Measurements from ENCODE around the gene ATP2B2.
A peak's percentile ranks its signal among the peaks of the same experiment; 100 is the strongest.

Gene ATP2B2

DNA sequence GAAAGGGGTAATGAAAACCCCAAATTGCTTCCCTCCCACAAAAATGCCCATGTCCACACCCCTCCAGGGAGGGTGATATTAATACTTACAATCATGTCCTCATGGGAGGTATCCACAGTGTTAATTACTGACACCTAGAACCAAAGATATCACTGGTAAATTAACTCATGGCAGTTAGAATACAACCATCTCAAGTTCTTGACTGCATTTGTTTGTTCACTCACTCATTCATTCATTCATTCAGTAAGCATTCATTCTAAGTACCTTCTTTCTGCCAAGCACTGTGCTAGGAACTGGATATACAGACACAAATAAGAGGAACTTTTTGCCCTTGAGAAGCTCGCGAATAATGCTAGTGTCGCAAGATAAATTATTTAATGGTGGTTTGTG is 187.4 kb downstream of the ATP2B2 start:
- Histone ChIP-seq H3K4me3 (ENCODE audit: low read length) (no peak overlapping the region), H3K36me3 (ENCODE audit: control insufficient read depth, insufficient read depth, low read length, severe bottlenecking) (peaks cover 60% of the 10 kb centered on the region), H3K27me3 (replicated peaks; ENCODE audit: control insufficient read depth, insufficient read depth, low read length) (no peaks in the 10 kb centered on the region)

GRCh38 chr3:10317311-10317960 is 187.9 kb downstream of the ATP2B2 start:
- no peak overlapping the region for H3K4me3 ChIP-seq (ENCODE audit: low read length)
- peaks cover 26% of the 10 kb centered on the region for H3K4me1 ChIP-seq (ENCODE audit: control insufficient read depth, insufficient read depth, low read length)
- H3K36me3 ChIP-seq (ENCODE audit: control insufficient read depth, insufficient read depth, low read length, severe bottlenecking) = peaks cover 65% of the 10 kb centered on the region
- no peaks in the 10 kb centered on the region for H3K27me3 ChIP-seq (replicated peaks; ENCODE audit: control insufficient read depth, insufficient read depth, low read length)
- H3K9ac ChIP-seq (ENCODE audit: low read length) = no peak overlapping the region
- no peak for DNase-seq (ENCODE audit: low read depth)
- no peaks in the 10 kb centered on the region for H3K9me3 ChIP-seq (ENCODE audit: control insufficient read depth, low read length)

More for the DNA sequence above, 187.4 kb downstream of the ATP2B2 start:
- H3K9me3 ChIP-seq (ENCODE audit: control insufficient read depth, low read length) = no peaks in the 10 kb centered on the region
- DNase-seq (ENCODE audit: low read depth) = no peak
- peaks cover 22% of the 10 kb centered on the region for H3K4me1 ChIP-seq (ENCODE audit: control insufficient read depth, insufficient read depth, low read length)
- H3K9ac ChIP-seq (ENCODE audit: low read length) = no peak overlapping the region

DNA sequence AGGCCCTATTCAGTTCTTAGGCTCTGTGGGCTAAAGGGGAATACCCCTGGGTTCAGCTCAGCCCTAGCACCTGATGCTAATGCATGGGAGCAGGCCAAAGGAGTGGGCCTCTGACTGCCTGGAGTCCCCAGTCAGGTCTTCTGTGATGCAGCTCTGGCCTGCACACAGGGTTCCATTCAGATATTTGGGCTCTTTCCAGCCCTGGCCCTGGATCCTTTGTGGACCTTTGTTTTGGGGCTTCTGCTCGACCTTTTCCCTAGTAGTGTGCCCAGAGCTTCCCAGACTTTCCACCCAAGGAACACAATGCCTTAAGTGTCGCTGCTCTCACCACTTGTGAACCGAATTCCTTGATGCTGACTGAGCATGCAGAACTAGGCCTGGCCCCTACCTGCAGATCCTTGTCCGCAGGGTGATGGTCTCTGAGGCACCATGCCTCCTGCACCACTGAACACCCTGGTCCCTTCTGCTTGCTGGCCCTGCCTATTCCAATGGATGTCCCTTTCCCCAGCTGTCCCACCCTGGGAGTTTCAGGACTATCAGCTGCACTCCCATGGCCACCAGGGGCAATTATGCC is 189.5 kb downstream of the ATP2B2 start:
- Histone ChIP-seq H3K4me1 (ENCODE audit: control insufficient read depth, insufficient read depth, low read length) (peaks cover 26% of the 10 kb centered on the region), H3K9ac (ENCODE audit: low read length) (peak overlapping the region; percentile 20), H3K36me3 (ENCODE audit: control insufficient read depth, insufficient read depth, low read length, severe bottlenecking) (peaks cover 81% of the 10 kb centered on the region), H3K9me3 (ENCODE audit: control insufficient read depth, low read length) (no peaks in the 10 kb centered on the region), H3K4me3 (ENCODE audit: low read length) (no peak overlapping the region), H3K27me3 (replicated peaks; ENCODE audit: control insufficient read depth, insufficient read depth, low read length) (no peaks in the 10 kb centered on the region)
- no peak for DNase-seq (ENCODE audit: low read depth)

DNA sequence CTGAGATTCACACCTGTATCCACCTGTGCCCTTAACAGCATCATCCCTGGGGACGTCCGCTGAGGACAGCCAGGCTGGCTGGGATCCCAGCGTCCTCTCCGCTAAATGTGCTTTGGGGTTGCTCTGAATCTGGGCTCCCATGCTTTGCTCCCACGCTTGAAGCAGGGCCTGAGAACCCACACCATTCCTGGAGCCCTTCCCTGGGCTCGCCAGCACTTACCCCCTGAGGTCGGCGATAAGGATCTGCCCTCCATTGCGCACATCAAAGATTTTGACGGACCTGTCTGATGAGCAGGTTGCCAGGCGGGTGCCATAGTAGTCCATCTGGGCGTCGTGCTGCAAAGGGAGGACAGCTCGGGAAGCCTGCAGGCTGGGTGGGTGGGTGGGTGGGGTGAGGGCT is 190.3 kb downstream of the ATP2B2 start:
- DNase-seq (ENCODE audit: low read depth) = no peak
- Histone ChIP-seq H3K36me3 (ENCODE audit: control insufficient read depth, insufficient read depth, low read length, severe bottlenecking) (peaks cover 88% of the 10 kb centered on the region), H3K27me3 (replicated peaks; ENCODE audit: control insufficient read depth, insufficient read depth, low read length) (no peaks in the 10 kb centered on the region), H3K4me1 (ENCODE audit: control insufficient read depth, insufficient read depth, low read length) (peaks cover 26% of the 10 kb centered on the region), H3K9ac (ENCODE audit: low read length) (no peak overlapping the region), H3K9me3 (ENCODE audit: control insufficient read depth, low read length) (no peaks in the 10 kb centered on the region), H3K4me3 (ENCODE audit: low read length) (no peak overlapping the region)

GRCh38 chr3:10312861-10313260 is 192.5 kb downstream of the ATP2B2 start:
- no peak overlapping the region for H3K9ac ChIP-seq (ENCODE audit: low read length)
- H3K27me3 ChIP-seq (replicated peaks; ENCODE audit: control insufficient read depth, insufficient read depth, low read length) = no peaks in the 10 kb centered on the region
- H3K4me1 ChIP-seq (ENCODE audit: control insufficient read depth, insufficient read depth, low read length) = peaks cover 11% of the 10 kb centered on the region
- no peak overlapping the region for H3K4me3 ChIP-seq (ENCODE audit: low read length)
- peaks cover 96% of the 10 kb centered on the region for H3K36me3 ChIP-seq (ENCODE audit: control insufficient read depth, insufficient read depth, low read length, severe bottlenecking)
- no peak for DNase-seq (ENCODE audit: low read depth)
- H3K9me3 ChIP-seq (ENCODE audit: control insufficient read depth, low read length) = no peaks in the 10 kb centered on the region

DNA sequence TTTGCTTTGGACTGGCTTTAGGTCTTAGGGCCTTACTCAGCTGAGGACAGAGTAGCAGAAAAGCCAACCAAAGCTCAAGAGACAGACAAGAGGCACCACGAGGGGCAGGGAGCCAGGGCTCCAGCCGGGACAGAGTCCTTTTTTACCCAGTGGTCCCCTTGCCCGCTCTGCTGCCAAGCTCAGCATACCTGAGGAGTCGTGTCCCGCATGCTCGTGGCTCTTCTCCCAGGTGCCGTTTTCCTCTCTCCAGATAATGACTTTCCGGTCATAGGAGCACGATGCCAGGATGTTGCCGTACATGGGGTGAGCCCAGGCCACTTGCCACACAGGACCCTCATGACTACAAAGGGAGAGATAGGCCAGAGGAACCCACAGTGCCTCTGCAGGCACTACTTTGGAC is 193.0 kb downstream of the ATP2B2 start:
- DNase-seq (ENCODE audit: low read depth) = no peak
- no peak overlapping the region for H3K4me3 ChIP-seq (ENCODE audit: low read length)
- no peaks in the 10 kb centered on the region for H3K9me3 ChIP-seq (ENCODE audit: control insufficient read depth, low read length)
- H3K36me3 ChIP-seq (ENCODE audit: control insufficient read depth, insufficient read depth, low read length, severe bottlenecking) = peaks cover 96% of the 10 kb centered on the region
- no peaks in the 10 kb centered on the region for H3K27me3 ChIP-seq (replicated peaks; ENCODE audit: control insufficient read depth, insufficient read depth, low read length)
- no peak overlapping the region for H3K9ac ChIP-seq (ENCODE audit: low read length)
- peaks cover 10% of the 10 kb centered on the region for H3K4me1 ChIP-seq (ENCODE audit: control insufficient read depth, insufficient read depth, low read length)

- Histone ChIP-seq H3K9ac (ENCODE audit: low read length) (no peak overlapping the region), H3K4me3 (ENCODE audit: low read length) (no peak overlapping the region), H3K27me3 (replicated peaks; ENCODE audit: control insufficient read depth, insufficient read depth, low read length) (no peaks in the 10 kb centered on the region), H3K4me1 (ENCODE audit: control insufficient read depth, insufficient read depth, low read length) (peaks cover 10% of the 10 kb centered on the region), H3K36me3 (ENCODE audit: control insufficient read depth, insufficient read depth, low read length, severe bottlenecking) (peaks cover 96% of the 10 kb centered on the region), H3K9me3 (ENCODE audit: control insufficient read depth, low read length) (no peaks in the 10 kb centered on the region)
- no peak for DNase-seq (ENCODE audit: low read depth)
These were observed 193.7 kb downstream of the ATP2B2 start for GRCh38 chr3:10311710-10312109.

DNA sequence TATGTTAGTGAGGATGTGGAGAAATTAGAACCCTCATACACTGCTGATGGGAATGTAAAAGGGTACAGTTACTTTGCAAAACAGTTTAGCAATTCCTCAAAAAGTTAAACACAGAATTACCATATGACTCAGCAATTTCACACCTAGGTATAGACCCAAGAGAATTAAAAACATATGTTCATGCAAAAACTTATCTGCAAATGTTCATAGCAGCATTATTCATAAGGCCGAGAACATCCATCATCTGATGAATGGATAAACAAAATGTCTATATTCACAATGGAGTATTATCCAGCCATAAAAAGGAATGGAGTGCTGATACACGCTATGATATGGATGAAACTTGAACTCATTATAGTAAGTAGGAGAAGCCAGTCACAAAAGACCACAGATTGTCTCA is 194.8 kb downstream of the ATP2B2 start:
- Histone ChIP-seq H3K27me3 (replicated peaks; ENCODE audit: control insufficient read depth, insufficient read depth, low read length) (no peaks in the 10 kb centered on the region), H3K4me3 (ENCODE audit: low read length) (no peak overlapping the region), H3K36me3 (ENCODE audit: control insufficient read depth, insufficient read depth, low read length, severe bottlenecking) (peaks cover 98% of the 10 kb centered on the region)

DNA sequence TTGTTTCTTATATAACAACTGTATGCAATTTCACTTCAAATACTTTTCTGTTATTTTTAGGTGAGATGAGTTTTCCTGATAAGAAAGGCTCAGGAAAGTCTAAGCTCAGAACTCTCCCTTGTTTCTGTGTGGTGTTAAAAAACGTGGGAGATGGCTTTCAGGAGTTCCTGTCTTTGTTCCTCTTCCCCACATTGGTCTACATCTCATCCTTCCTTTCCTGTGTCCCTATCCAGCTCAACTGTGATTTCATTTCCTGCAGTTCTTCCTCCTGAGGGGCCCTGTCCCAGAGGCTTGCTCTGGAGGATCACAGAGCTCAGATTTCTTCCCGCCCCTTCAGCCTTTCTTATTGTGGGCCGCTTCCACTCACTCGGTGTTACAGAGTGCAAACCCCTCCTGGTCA is 195.7 kb downstream of the ATP2B2 start:
- H3K27me3 ChIP-seq (replicated peaks; ENCODE audit: control insufficient read depth, insufficient read depth, low read length) = no peaks in the 10 kb centered on the region
- peaks cover 99% of the 10 kb centered on the region for H3K36me3 ChIP-seq (ENCODE audit: control insufficient read depth, insufficient read depth, low read length, severe bottlenecking)
- H3K4me3 ChIP-seq (ENCODE audit: low read length) = no peak overlapping the region
- H3K9me3 ChIP-seq (ENCODE audit: control insufficient read depth, low read length) = no peaks in the 10 kb centered on the region
- peak; percentile 31 for DNase-seq (ENCODE audit: low read depth)
- H3K4me1 ChIP-seq (ENCODE audit: control insufficient read depth, insufficient read depth, low read length) = peaks cover 5% of the 10 kb centered on the region
- no peak overlapping the region for H3K9ac ChIP-seq (ENCODE audit: low read length)

More for the DNA sequence above, 194.8 kb downstream of the ATP2B2 start:
- no peak overlapping the region for H3K9ac ChIP-seq (ENCODE audit: low read length)
- H3K9me3 ChIP-seq (ENCODE audit: control insufficient read depth, low read length) = no peaks in the 10 kb centered on the region
- peaks cover 5% of the 10 kb centered on the region for H3K4me1 ChIP-seq (ENCODE audit: control insufficient read depth, insufficient read depth, low read length)
- DNase-seq (ENCODE audit: low read depth) = peak; percentile 83

GRCh38 chr3:10308678-10309077 is 196.7 kb downstream of the ATP2B2 start:
- Histone ChIP-seq H3K36me3 (ENCODE audit: control insufficient read depth, insufficient read depth, low read length, severe bottlenecking) (peaks cover 99% of the 10 kb centered on the region), H3K4me3 (ENCODE audit: low read length) (no peak overlapping the region), H3K9me3 (ENCODE audit: control insufficient read depth, low read length) (no peaks in the 10 kb centered on the region), H3K4me1 (ENCODE audit: control insufficient read depth, insufficient read depth, low read length) (peaks cover 5% of the 10 kb centered on the region), H3K9ac (ENCODE audit: low read length) (no peak overlapping the region), H3K27me3 (replicated peaks; ENCODE audit: control insufficient read depth, insufficient read depth, low read length) (no peaks in the 10 kb centered on the region)
- no peak for DNase-seq (ENCODE audit: low read depth)

DNA sequence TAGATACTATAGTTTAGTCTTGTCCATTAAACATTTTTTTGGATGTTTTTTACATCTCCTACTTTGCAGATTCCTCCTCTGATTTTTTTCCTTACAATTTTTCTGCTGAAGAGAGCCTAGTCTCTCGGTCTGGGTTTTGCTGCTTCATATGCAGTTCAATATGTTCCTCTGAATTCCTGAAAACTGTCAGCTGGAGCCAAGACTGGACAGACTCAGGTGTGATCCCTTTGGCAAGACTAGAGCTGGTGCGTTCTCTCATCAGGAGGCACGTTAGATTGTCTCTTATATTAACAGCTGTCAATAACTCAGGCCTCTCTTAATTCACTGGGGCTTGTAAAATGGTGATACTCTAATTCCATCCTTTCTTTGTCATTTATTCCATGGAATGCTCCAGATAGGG is 199.2 kb downstream of the ATP2B2 start:
- no peak overlapping the region for H3K4me3 ChIP-seq (ENCODE audit: low read length)
- DNase-seq (ENCODE audit: low read depth) = no peak
- peaks cover 99% of the 10 kb centered on the region for H3K36me3 ChIP-seq (ENCODE audit: control insufficient read depth, insufficient read depth, low read length, severe bottlenecking)
- H3K9me3 ChIP-seq (ENCODE audit: control insufficient read depth, low read length) = no peaks in the 10 kb centered on the region
- H3K4me1 ChIP-seq (ENCODE audit: control insufficient read depth, insufficient read depth, low read length) = no peaks in the 10 kb centered on the region
- H3K9ac ChIP-seq (ENCODE audit: low read length) = no peak overlapping the region
- no peaks in the 10 kb centered on the region for H3K27me3 ChIP-seq (replicated peaks; ENCODE audit: control insufficient read depth, insufficient read depth, low read length)

All from adipocyte (in vitro differentiated cells).